Aorta (tissue), 5 donors: ENCODE measurements around the gene ACAD9. TPM values are rescaled to one million over a fixed set of nuclear protein-coding genes. Genes with fewer than 3 reads are reported as not detected.
A peak's percentile ranks its signal among the peaks of the same experiment; 100 is the strongest.

Experiments used
- ATAC-seq: fragments of 200-7000 bp; cut with Tn5 transposase; one replicate; pipeline ENCODE4 v1.9.1; 2022; ENCODE audit warnings: moderate library complexity; ENCODE audit not compliant: low FRiP score
- DNase-seq, 2 donors: peaks; one replicate each; pipeline ENCODE4 v3.0.0-alpha.2; 2020
- H3K27ac ChIP-seq, 2 donors: one replicate each; pipeline ENCODE4 v1.5.1; 2013; ENCODE audit warnings: low read length in 2 of 2, mild to moderate bottlenecking in 2 of 2, moderate library complexity in 2 of 2, control low read depth in 1 of 2, inconsistent platforms in 1 of 2, low read depth in 1 of 2
- H3K27me3 ChIP-seq, 2 donors: one replicate each; pipeline ENCODE4 v1.6.1; 2013; ENCODE audit warnings: control low read depth in 1 of 2, low read length in 1 of 2, mild to moderate bottlenecking in 1 of 2, moderate library complexity in 1 of 2; ENCODE audit not compliant: insufficient read depth in 2 of 2, control insufficient read depth in 1 of 2
- H3K36me3 ChIP-seq, 2 donors: one replicate each; pipeline ENCODE4 v1.6.1; 2013; ENCODE audit warnings: control low read depth in 1 of 2, low read length in 1 of 2, mild to moderate bottlenecking in 1 of 2; ENCODE audit not compliant: insufficient read depth in 2 of 2, control insufficient read depth in 1 of 2
- H3K4me1 ChIP-seq, 2 donors: one replicate each; pipeline ENCODE4 v1.6.1; 2013; ENCODE audit warnings: low read length in 2 of 2, control low read depth in 1 of 2, mild to moderate bottlenecking in 1 of 2, moderate library complexity in 1 of 2; ENCODE audit not compliant: insufficient read depth in 2 of 2, control insufficient read depth in 1 of 2
- H3K4me3 ChIP-seq, 2 donors: one replicate each; pipeline ENCODE4 v1.5.1; 2013; ENCODE audit warnings: low read length in 2 of 2, control low read depth in 1 of 2, mild to moderate bottlenecking in 1 of 2
- H3K9me3 ChIP-seq: one replicate; pipeline ENCODE4 v1.6.1; 2013; ENCODE audit warnings: mild to moderate bottlenecking, low read length; ENCODE audit not compliant: control insufficient read depth
- WGBS, 2 donors: extraction: QIAGEN DNeasy Blood & Tissue Kit; methylation state at CpG; one replicate each; pipeline ENCODE4 v1.1.7; 2013; 5-methylcytosine and 5-hydroxymethylcytosine counted together
- intact Hi-C, 2 donors: fragments of 100-400 bp; cut with DNase I; formaldehyde crosslinking; loops; one replicate each; pipeline versions ENCODE4 v1.14.2 to v1.15.0; 2022
- polyA plus RNA-seq, 2 donors: library from polyadenylated mRNA; stranded (reverse); fragments of 200-250 nt; gene quantifications; one replicate each; pipeline ENCODE4 v1.2.3, GENCODE V29; 2013
- total RNA-seq, 2 donors: library from RNA; stranded (reverse); fragmentation: NEBNext Ultra II Directional; extraction: Animal tissue kit (Norgen Biotek cat#: 25700); gene quantifications; one replicate each; pipeline ENCODE4 v1.2.1, GENCODE V29; 2021
- donor health status: healthy with polysubstance abuse.
- donor health status: Bipolar disorder and iron deficiency.
- donor health status: DM: no; HTN: no; CAD: no.
- donor health status: DM: no; HTN: no; CAD: no.
- donor health status: DM: yes; HTN: yes; CAD: no.

Gene ACAD9
- total and polyA plus RNA-seq, 4 donors = 13.0 to 52.8 (median 28.1) TPM

DNA sequence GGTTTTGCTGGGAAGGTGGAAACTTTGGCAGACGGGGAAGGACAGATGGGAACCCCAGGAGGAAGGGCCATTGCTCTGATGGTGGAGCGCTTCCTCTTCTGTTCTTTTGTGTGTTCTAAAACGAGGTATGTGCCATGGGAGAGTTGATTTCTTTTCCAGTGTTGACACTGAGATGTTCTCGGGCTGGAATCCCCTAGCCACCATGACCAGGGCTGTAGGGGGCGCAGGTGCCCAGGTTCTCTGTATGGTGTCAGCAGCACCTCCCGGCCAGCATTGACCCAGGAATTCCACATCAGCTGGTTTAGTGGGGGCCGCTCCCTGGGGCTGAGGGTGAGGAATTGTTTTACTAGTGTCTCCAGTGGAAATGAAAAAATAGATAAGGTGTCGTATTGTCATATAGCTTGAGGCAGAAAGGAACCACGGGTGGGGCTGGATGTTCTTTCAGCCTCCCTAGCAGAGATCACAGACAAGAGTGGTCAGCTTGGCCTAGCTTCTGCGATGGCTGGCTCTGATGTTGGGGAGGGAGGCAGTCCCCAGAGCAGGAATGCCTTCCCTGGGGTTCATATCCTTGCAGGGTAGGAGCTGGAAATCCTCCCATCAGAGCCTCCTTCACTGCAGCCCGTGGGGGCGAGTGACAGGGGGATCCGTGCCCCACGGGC, 34.2 kb upstream of the ACAD9 start:
- no peak for DNase-seq
- Histone ChIP-seq H3K4me3 (peak overlapping the region in 1 of 2 donors; percentile 6), H3K36me3 (no peaks in the 10 kb centered on the region), H3K27ac (no peak overlapping the region), H3K27me3 (no peaks in the 10 kb centered on the region), H3K9me3 (no peaks in the 10 kb centered on the region), H3K4me1 (no peaks in the 10 kb centered on the region)
- WGBS, 2 donors = 45 to 46% methylated on average over 14 of the region's 14 CpGs
- intact Hi-C loops = loop anchor here in 1 of 2 donors (5.0 kb wide), 2 partner anchors 163 to 228 kb away; no protein-coding TSS in a partner anchor
- ATAC-seq = no peak

DNA sequence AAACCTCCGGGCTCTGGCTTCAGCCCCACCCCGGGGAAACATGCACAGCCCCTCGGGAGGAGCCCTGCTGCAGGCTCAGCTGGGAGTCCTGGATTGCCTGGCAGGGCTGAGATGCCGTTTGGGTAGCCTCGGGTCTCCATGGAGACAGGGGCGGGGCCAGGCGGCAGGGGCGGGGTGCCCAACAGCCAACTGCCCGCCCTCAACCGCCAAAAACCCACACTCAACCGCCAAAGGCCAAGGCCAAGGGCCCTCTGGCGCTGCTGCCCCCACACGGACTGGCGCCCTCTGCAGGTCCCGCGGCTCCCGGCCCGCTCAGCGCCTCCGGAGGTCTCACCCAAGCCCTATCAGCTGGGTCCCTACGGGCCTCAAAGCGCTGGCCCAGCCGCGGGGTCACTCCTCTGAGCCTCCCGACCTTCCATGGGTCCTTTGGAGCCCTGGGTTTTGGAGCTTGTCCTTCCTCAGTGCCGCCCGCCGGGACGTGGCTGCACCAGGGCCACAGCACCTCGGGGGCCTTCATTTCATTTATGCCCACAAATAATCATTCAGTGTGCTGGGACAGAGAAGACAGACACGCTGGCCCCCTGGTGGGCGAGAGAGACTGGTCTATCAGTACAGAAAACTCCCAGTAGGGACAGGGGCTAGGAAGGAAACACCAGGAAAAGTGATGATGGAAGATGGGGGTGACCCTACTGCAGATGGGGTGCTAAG, 33.5 kb upstream of the ACAD9 start:
- intact Hi-C loops = loop anchor here in 1 of 2 donors (5.0 kb wide), 2 partner anchors 164 to 229 kb away; no protein-coding TSS in a partner anchor
- peak overlapping the region; percentile 6 to 40 for H3K4me3 ChIP-seq
- H3K4me1 ChIP-seq = no peaks in the 10 kb centered on the region
- ATAC-seq = peak; percentile 91
- H3K9me3 ChIP-seq = no peaks in the 10 kb centered on the region
- H3K27me3 ChIP-seq = no peaks in the 10 kb centered on the region
- 1 to 4% methylated on average over 26 to 32 of the region's 32 CpGs for WGBS, 2 donors
- no peaks in the 10 kb centered on the region for H3K36me3 ChIP-seq
- H3K27ac ChIP-seq = peak overlapping the region in 1 of 2 donors; percentile 24
- peak; percentile 93 to 95 for DNase-seq

DNA sequence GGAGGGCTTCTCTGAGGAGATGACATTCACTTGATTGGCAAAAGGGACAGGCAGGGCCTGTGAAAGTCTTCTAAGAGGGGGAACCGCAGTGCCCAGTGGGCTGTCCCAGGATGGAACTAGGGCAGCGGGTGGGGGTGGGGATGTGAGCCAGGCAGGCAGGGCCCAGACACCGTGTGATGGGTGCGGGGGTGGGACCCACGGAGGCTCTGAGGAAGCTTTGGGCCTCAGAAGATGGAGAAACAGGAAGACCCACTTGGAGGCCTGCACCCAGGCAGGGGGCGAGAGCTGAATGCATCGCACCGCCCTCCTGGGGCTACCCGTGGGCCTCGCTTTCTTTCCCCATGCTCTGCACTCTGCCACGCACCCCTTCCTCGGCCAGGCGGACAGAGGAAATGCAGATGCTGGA, 32.9 kb upstream of the ACAD9 start:
- DNase-seq (no peak), ATAC-seq (peak; percentile 4)
- Histone ChIP-seq H3K27ac (no peak overlapping the region), H3K4me1 (no peaks in the 10 kb centered on the region), H3K4me3 (no peak overlapping the region), H3K27me3 (no peaks in the 10 kb centered on the region), H3K9me3 (no peaks in the 10 kb centered on the region), H3K36me3 (no peaks in the 10 kb centered on the region)
- WGBS, 2 donors = 79 to 84% methylated on average over 13 of the region's 13 CpGs
- intact Hi-C loops = loop anchor here in 1 of 2 donors (5.0 kb wide), 2 partner anchors 164 to 229 kb away; no protein-coding TSS in a partner anchor

DNA sequence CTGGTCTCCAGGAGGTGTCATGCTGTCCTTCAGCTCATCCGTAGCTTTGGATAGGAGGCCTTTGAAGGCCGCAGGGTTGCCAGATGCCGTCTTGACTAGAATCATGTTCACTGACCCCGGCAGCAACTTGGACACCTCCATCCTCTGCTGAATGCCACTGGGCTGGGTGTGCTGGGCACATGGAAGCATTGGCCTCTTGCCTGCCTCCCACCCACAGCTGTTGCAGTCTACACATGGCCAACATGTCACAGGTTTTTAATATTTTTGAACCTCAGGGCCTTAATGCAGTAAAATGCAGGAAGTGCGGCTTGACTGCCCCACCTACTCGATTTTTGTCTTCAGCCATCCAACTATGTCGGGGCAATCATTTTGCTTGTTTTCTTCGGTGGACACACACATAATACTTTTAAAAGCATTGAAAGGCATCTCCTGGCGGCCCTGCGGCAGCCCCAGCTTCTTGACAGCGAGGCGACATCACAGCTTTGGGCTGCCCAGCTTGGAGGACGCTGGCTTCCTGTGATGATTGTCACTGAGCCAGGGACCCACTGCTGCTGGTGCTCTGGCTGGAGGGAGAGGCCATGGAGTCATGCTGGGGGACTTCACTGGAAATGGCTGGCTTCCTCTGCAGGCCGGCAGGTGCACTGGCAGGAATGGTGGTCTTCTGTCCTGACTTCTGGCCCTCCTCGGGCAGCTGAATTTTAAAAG, 31.6 kb upstream of the ACAD9 start:
- Histone ChIP-seq H3K4me3 (no peak overlapping the region), H3K27ac (no peak overlapping the region), H3K4me1 (no peaks in the 10 kb centered on the region), H3K27me3 (no peaks in the 10 kb centered on the region), H3K36me3 (no peaks in the 10 kb centered on the region), H3K9me3 (no peaks in the 10 kb centered on the region)
- DNase-seq = no peak
- ATAC-seq = no peak
- 88% methylated on average over 15 of the region's 15 CpGs for WGBS, 2 donors
- intact Hi-C loops = loop anchor here in 1 of 2 donors (5.0 kb wide), 2 partner anchors 166 to 231 kb away; no protein-coding TSS in a partner anchor

DNA sequence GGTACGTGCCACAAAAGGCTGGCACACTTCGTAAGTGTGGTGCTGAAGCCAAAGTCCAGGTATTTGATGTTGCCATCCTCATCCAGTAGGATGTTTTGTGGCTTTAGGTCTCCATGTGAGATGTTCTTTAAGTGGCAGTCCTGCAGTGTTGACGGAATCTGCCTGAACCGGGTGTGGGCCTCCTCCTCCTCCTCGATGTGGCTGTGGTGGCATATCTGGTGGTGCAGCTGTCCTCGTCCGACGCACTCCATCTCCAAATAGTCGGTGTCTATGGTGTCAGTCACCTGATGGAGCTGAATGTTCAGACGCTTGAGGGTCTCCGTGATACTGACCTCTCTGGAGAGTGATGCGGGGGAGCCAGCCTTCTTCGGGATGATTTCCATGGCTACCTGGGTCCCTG, 30.5 kb upstream of the ACAD9 start:
- 95 to 97% methylated on average over 13 of the region's 13 CpGs for WGBS, 2 donors
- Histone ChIP-seq H3K27me3 (no peaks in the 10 kb centered on the region), H3K9me3 (no peaks in the 10 kb centered on the region), H3K4me3 (no peak overlapping the region), H3K36me3 (no peaks in the 10 kb centered on the region), H3K27ac (no peak overlapping the region), H3K4me1 (no peaks in the 10 kb centered on the region)
- no peak for DNase-seq
- intact Hi-C loops = loop anchor here in 1 of 2 donors (5.0 kb wide), 2 partner anchors 167 to 232 kb away; no protein-coding TSS in a partner anchor
- no peak for ATAC-seq

DNA sequence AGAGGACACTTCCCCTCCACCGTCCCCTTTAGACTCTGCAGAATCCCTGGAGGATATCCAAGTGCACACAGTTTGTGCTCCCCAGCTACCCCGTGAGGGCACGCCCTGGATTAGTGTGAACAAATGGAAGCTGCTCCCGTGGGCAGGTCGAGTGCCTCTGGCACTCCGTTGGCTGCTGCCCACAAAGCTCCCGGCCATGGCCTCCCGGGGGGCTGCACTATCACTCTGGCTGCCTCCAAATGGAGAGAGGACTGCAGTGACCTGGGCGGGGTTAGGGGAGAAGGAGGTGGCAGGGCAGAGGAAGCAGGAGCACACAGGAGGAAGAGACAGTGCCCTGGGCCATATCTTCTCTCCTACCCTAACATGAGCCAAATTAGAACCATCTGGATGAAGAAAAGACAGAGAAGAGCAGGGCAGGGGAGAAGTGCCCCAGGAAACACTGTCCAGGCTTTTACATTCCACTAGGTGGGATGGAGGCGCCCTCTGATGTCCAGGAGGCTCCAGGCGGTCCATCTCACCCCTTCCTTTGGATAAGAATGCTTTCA, 29.4 kb upstream of the ACAD9 start:
- Histone ChIP-seq H3K4me3 (no peak overlapping the region), H3K27me3 (no peaks in the 10 kb centered on the region), H3K27ac (no peak overlapping the region), H3K36me3 (no peaks in the 10 kb centered on the region), H3K9me3 (no peaks in the 10 kb centered on the region), H3K4me1 (no peaks in the 10 kb centered on the region)
- no peak for ATAC-seq
- DNase-seq = no peak
- intact Hi-C loops = loop anchor here in 1 of 2 donors (5.0 kb wide), 2 partner anchors 168 to 233 kb away; no protein-coding TSS in a partner anchor
- WGBS, 2 donors = 64 to 68% methylated on average over 11 of the region's 11 CpGs

DNA sequence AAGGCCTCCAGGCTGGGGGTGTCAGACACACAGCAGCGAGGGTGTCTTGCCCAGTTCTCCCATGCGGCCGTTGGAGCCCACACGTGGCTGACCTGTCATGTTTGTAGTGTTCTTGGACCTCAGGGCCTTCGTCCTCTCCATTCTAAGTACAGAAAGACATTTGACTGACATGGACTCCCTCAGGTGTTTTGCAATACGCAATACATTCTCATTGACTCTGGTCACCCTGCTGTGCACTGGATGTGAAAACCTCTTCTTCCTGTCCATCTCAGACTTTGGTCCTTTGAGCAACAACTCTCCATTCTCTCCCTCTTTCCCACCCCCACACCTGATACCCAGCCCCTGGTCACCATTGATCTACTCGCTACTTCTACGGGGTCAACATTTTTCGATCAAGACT, 28.9 kb upstream of the ACAD9 start:
- 92% methylated on average over 9 of the region's 9 CpGs for WGBS, 2 donors
- DNase-seq = no peak
- ATAC-seq = no peak
- H3K4me1 ChIP-seq = no peaks in the 10 kb centered on the region
- no peaks in the 10 kb centered on the region for H3K36me3 ChIP-seq
- H3K4me3 ChIP-seq = no peak overlapping the region
- H3K9me3 ChIP-seq = no peaks in the 10 kb centered on the region
- no peaks in the 10 kb centered on the region for H3K27me3 ChIP-seq
- intact Hi-C loops = no loop called here
- no peak overlapping the region for H3K27ac ChIP-seq

DNA sequence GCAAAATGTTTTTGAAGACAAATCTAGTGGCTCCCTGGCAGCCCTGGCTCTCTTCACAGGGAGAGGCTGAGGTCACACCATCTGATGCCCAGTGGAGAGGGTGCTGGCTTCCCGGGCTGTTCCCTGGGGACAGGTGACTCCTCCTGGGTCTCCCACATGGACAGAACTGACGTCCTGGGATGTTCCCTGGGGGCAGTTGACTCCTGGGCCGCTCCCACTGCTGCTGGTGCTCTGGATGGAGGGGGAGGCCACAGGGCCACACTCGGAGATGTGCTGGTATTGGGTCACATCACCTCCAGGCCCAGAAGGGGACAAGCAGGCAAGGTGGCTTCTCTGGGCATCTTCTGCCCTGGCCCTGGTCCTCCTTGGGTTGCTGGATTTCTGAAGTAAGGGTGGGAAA, 27.8 kb upstream of the ACAD9 start:
- no peaks in the 10 kb centered on the region for H3K36me3 ChIP-seq
- no peak for DNase-seq
- ATAC-seq = no peak

More for the DNA sequence above, 27.8 kb upstream of the ACAD9 start:
- Histone ChIP-seq H3K4me3 (no peak overlapping the region), H3K27ac (no peak overlapping the region), H3K27me3 (no peaks in the 10 kb centered on the region), H3K9me3 (no peaks in the 10 kb centered on the region), H3K4me1 (no peaks in the 10 kb centered on the region)
- intact Hi-C loops = no loop called here
- 61 to 72% methylated on average over 4 of the region's 4 CpGs for WGBS, 2 donors
